Adrenal gland (tissue), 5 donors: ENCODE results near the gene OR4D5.

Source experiments
- CTCF ChIP-seq, 6 experiments: fragments of 450-650 bp in 4 of 6; fragments of 200-600 bp in 2 of 6; sonication (generic) in 1 of 6; IDR thresholded peaks; 1 replicate in 5 of 6; 2 replicates in 1 of 6; pipeline versions ENCODE4 v1.5.1 to v1.8.0; 2016 to 2021; ENCODE audit warnings: antibody characterized with exemption in 6 of 6, mild to moderate bottlenecking in 2 of 6, moderate library complexity in 1 of 6
- POLR2A ChIP-seq, 2 donors: fragments of 450-650 bp; IDR thresholded peaks; one replicate each; pipeline ENCODE4 v1.6.1; 2017; ENCODE audit warnings: antibody characterized with exemption in 2 of 2, mild to moderate bottlenecking in 2 of 2, moderate library complexity in 1 of 2
- donor health status: DM: no; HTN: no; CAD: no.

DNA sequence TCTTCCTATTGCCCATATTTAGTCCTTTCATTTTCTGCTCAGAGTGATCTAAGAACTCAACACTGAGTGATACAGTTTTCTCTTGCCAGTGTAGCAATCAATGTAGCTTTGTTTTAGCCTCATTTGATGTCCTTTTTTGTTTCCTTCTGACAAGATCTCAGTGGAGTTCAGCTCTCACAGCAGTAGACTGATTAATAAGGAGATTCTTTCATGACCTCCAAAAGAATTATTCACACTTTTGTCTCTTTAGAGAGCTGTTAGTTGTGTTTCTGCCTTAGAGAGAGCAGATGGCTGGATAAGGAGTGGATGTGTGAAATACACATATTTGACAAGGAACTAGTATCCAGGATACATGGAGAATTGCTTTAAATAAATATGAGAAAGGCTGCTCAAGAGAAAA is 47.4 kb upstream of the OR4D5 start:
- TF ChIP-seq CTCF (IDR thresholded peaks at IDR 0.05) (no peak), POLR2A (IDR thresholded peaks at IDR 0.05) (no peak)
